LNCaP clone FGC (cell line): ENCODE measurements around the gene CACNA2D3.

Source experiments
- DNase-seq: peaks from one replicate; pipeline ENCODE4 v3.0.0-alpha.2; 2011; ENCODE audit warnings: low read depth
- H3K4me3 ChIP-seq: 2 replicates; pipeline ENCODE4 v1.5.1; 2011; ENCODE audit warnings: mild to moderate bottlenecking, low read depth, low read length, control low read depth
- TF ChIP-seq, protein P1 (sequence below): IDR thresholded peaks from 2 replicates; pipeline ENCODE4 v1.5.1; 2012; ENCODE audit warnings: mild to moderate bottlenecking; ENCODE audit not compliant: control insufficient read depth, insufficient read depth; ENCODE audit errors: extremely low read depth

The CACNA2D3 gene

DNA sequence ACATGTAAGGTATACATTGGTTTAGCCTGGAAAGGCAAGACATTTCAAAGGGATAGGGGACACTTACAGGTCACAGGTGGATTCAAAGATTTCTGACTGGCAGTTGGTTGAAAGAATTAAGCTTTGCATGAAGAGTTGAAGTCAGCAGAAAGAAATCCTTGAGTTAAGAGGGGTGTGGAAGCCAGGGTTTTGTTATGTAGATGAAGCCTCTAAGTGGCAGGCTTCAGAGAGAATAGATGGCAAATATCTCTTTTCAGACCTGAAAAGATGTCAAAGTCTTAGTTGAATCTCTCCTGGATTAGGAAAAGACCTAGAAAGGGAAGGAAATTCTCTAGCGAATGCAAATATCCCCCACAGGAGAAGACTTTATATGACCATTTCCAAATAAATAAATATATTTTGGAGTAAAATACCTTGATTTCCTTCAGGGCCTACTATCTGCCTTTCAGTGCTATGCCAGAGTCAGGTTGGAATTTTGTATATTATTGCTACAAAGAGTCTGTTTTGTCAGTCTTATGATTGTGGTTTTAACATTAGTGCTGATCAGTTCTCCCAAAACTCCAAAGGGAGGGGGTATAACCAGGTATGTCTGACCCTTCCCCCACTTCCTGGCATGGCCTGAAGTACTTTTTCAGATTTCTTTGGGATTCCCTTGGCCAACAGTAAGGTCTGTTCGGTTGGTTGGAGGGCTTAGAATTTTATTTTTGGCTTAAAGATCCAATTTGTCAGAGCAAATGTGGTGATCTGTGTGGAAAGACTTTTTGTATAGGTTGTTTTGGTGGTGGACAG lies 519.1 kb downstream of the CACNA2D3 start:
- no peak overlapping the region for H3K4me3 ChIP-seq
- no peak for DNase-seq
- TF ChIP-seq, protein P1, sequence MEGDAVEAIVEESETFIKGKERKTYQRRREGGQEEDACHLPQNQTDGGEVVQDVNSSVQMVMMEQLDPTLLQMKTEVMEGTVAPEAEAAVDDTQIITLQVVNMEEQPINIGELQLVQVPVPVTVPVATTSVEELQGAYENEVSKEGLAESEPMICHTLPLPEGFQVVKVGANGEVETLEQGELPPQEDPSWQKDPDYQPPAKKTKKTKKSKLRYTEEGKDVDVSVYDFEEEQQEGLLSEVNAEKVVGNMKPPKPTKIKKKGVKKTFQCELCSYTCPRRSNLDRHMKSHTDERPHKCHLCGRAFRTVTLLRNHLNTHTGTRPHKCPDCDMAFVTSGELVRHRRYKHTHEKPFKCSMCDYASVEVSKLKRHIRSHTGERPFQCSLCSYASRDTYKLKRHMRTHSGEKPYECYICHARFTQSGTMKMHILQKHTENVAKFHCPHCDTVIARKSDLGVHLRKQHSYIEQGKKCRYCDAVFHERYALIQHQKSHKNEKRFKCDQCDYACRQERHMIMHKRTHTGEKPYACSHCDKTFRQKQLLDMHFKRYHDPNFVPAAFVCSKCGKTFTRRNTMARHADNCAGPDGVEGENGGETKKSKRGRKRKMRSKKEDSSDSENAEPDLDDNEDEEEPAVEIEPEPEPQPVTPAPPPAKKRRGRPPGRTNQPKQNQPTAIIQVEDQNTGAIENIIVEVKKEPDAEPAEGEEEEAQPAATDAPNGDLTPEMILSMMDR = no peak

DNA sequence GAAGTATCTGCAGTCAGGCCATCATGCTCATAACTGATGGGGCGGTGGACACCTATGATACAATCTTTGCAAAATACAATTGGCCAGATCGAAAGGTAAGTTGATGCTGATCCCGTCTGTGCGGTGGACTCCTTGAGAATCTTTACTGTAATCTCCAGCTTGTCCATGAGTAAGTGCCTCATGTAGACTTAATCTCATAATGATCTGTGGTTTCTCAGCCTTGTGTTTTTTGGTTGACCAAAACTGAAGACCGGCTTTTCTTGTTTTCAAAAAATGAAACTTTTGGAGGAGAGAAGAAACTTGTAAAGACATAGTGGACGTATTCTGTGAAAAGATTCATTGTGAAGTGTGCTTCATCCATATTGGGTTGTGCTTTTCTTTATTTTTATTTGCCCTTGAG lies 519.8 kb downstream of the CACNA2D3 start:
- TF ChIP-seq, protein P1 = no peak
- DNase-seq = no peak
- H3K4me3 ChIP-seq = no peak overlapping the region

DNA sequence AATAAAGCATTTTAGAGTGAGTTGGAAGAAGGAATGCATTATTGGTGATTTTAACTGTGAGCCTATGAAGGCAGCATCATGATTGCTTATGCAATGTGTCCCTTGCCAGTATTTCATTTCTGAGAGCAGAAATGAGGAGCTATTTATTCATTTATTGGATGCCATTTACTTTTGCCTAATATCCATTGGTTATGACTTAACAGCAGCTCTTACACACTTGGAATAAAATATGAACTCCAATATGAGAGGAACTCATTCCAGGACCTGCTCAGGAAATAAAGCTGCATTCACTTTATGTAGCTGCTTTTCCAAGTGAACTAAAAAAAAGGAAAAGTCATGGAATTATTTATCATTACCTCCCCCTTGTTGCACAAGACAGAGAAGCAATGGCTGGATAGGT lies 525.4 kb downstream of the CACNA2D3 start:
- TF ChIP-seq, protein P1 = no peak
- no peak overlapping the region for H3K4me3 ChIP-seq
- DNase-seq = no peak

DNA sequence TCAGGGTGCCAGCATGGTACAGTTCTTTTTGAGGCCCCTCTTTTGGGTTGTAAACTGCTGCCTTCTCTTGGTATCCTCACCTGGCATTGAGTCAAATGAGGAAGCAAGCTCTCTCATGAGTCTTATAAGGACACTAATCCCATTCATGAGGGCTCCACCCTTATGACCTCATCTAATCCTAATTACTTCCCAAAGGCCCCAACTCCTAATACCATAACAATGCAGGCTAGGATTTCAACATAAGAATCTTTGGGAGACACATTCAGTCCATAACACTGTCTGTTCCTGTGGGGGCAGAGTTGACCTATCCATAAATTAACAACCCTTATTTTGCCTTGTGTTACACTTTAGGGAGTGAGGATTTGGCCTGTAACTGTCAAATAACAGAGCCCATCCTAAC lies 527.2 kb downstream of the CACNA2D3 start:
- no peak for DNase-seq
- no peak overlapping the region for H3K4me3 ChIP-seq
- TF ChIP-seq, protein P1 = no peak

DNA sequence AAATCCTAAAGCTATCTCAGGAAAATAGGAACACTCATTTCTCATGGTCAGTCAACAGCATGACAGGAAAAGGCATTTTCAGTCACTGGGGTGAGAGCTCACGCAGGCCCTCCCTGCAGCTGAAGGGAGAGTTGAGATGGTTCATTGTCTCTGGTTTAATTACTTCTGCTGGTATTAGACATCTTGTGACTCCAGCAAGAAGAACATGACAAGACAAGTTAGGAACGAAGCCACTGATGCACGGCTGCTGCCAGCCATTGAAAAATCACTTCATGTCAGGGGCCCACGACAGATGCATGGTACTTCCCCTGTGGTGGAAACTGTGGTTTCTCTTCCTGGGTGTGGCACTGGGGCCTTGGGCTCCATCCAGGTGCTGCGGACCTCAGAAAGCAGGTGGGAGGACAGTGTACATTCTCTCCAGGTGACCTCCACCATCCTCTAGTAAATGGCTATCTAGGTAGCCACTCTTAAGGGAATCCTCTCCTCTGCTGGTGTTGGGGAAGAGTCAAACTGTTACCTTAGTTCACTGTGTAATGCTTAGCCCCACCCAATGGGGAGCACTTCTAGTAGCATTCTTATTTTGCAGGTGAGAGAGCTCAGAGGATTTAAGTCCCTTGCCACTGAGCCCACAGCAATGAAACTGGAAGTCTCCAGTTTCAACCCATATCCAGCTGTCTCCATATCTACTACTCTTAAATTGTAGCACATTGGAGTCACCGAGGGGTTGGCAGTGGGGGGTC lies 531.3 kb downstream of the CACNA2D3 start:
- no peak overlapping the region for H3K4me3 ChIP-seq
- TF ChIP-seq, protein P1 = no peak
- DNase-seq = no peak

DNA sequence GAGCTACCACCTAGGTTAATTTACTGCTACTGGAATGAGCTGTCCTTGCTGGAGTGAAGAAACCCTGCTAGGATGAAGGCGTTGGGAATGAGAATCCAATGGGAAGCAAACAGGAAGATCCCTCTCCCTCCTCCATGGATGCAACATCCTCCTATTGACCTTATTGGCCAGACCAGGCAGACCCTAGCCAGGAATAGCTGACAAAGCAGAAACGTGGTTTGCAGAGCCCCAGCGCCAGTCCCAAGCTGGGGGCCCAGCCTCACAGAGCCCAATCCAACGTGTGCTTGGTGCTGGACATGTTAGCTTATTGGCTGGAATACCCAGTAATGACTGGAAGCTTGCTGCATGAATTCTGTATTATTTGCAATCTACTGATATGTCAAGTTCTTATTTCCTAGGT lies 532.4 kb downstream of the CACNA2D3 start:
- TF ChIP-seq, protein P1 = no peak
- DNase-seq = no peak
- H3K4me3 ChIP-seq = no peak overlapping the region
